GM12891 (cell line): ENCODE results near the gene GOLGA8B.

Experiments used
- POLR2A ChIP-seq: IDR thresholded peaks from 2 replicates; pipeline ENCODE4 v1.6.1; 2011; ENCODE audit warnings: low read depth, low read length, control low read depth
- POLR2AphosphoS5 ChIP-seq: IDR thresholded peaks from 2 replicates; pipeline ENCODE4 v1.6.1; 2011; ENCODE audit warnings: low read depth, low read length, control low read depth

DNA sequence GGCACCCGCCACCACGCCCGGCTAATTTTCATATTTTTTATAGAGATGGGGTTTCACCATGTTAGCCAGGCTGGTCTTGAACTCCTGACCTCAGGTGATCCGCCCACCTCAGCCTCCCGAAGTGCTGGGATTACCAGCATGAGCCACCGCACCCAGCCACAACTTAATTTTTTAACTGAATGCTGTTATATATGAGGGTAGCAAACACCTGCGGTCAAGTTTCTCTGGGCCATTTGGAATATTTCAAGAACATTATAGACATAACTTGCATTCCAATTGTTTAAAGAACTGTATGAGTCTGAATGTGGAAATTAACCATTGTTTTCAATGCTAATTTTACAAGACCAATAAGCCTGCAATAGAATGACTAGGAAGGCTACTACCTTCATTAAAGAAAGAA, 35.7 kb upstream of the GOLGA8B start:
- TF ChIP-seq POLR2AphosphoS5 (no peak), POLR2A (no peak)
